ENCODE data around the gene SORCS1.

DNA sequence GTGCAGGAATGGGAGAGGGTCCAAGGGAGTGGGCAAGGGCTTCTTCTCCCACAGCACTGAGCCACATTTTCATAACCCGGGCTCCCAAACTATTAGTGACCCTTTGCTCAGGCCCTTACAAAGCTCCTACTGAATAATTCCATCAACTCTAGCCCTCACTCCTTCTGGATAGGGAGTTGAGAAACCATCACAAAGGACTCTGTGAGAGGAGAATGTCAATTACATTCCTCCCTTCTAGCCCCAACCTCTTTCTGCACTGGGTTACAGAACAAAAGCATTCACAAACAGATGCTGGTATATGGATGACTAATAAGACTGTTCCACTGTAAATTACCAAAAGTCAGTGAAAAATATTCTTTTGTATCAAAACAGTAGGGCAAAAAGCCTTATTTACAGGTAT lies 203.7 kb downstream of the SORCS1 start:
- TF ChIP-seq EZH2 (IDR thresholded peaks at IDR 0.05; ENCODE audit: low read length, missing control alignments), result no peak
- TF ChIP-seq CTCF (conservative IDR thresholded peaks at IDR 0.05 in 1 of 2, IDR thresholded peaks at IDR 0.05 in 1 of 2; ENCODE audit: low read depth in 1 of 2, low read length in 2 of 2), result no peak
